Mesenchymal stem cell (in vitro differentiated cells and primary cell): ENCODE data around the gene STRIP2.
A peak's percentile ranks its signal among the peaks of the same experiment; 100 is the strongest.

ENCODE experiments used
- DNase-seq: peaks from one replicate; pipeline ENCODE4 v3.0.0-alpha.2; 2013
- H2AFZ ChIP-seq: one replicate; pipeline ENCODE4 v1.6.1; 2013; ENCODE audit warnings: low read depth, mild to moderate bottlenecking, control low read depth, inconsistent platforms, low read length, moderate library complexity
- H2AK5ac ChIP-seq: 2 replicates; pipeline ENCODE4 v1.6.1; 2013; ENCODE audit warnings: low read length, moderate library complexity, mild to moderate bottlenecking, inconsistent platforms; ENCODE audit not compliant: severe bottlenecking
- H2BK120ac ChIP-seq: one replicate; pipeline ENCODE4 v1.6.1; 2013; ENCODE audit warnings: low read depth, mild to moderate bottlenecking, inconsistent platforms, low read length, moderate library complexity
- H2BK12ac ChIP-seq, 2 experiments: one replicate each; pipeline ENCODE4 v1.6.1; 2013; ENCODE audit warnings: inconsistent platforms in 2 of 2, low read length in 2 of 2, mild to moderate bottlenecking in 2 of 2, moderate library complexity in 2 of 2, control low read depth in 1 of 2
- H2BK15ac ChIP-seq: one replicate; pipeline ENCODE4 v1.6.1; 2013; ENCODE audit warnings: mild to moderate bottlenecking, low read depth, inconsistent platforms; ENCODE audit not compliant: poor library complexity, severe bottlenecking
- H2BK5ac ChIP-seq: 2 replicates; pipeline ENCODE4 v1.6.1; 2013; ENCODE audit warnings: low read depth, mild to moderate bottlenecking, low read length, control low read depth, inconsistent platforms; ENCODE audit not compliant: poor library complexity, severe bottlenecking
- H3K14ac ChIP-seq, 2 experiments: one replicate each; pipeline ENCODE4 v1.6.1; 2013; ENCODE audit warnings: inconsistent platforms in 2 of 2, low read length in 2 of 2, control low read depth in 1 of 2, mild to moderate bottlenecking in 1 of 2, moderate library complexity in 1 of 2
- H3K18ac ChIP-seq, 2 experiments: one replicate each; pipeline ENCODE4 v1.6.1; 2013; ENCODE audit warnings: inconsistent platforms in 2 of 2, low read length in 2 of 2, control low read depth in 1 of 2, low read depth in 1 of 2, mild to moderate bottlenecking in 1 of 2
- H3K23ac ChIP-seq, 2 experiments: one replicate each; pipeline ENCODE4 v1.6.1; 2013; ENCODE audit warnings: inconsistent platforms in 2 of 2, low read length in 2 of 2, mild to moderate bottlenecking in 2 of 2, moderate library complexity in 2 of 2, control low read depth in 1 of 2
- H3K27ac ChIP-seq: 2 replicates; pipeline ENCODE4 v1.5.1; 2013; ENCODE audit warnings: mild to moderate bottlenecking, moderate library complexity, low read length, control low read depth, inconsistent platforms; ENCODE audit not compliant: poor library complexity, severe bottlenecking
- H3K27me3 ChIP-seq, 2 experiments: 2 replicates each; pipeline versions ENCODE4 v1.6.1 to v1.7.0; 2013; ENCODE audit warnings: low read length in 2 of 2, mild to moderate bottlenecking in 2 of 2, moderate library complexity in 2 of 2, control low read depth in 1 of 2, inconsistent platforms in 1 of 2; ENCODE audit not compliant: control insufficient read depth in 1 of 2, insufficient read depth in 1 of 2
- H3K36me3 ChIP-seq, 2 experiments: 2 replicates each; pipeline versions ENCODE4 v1.6.1 to v1.7.0; 2013; ENCODE audit warnings: low read length in 2 of 2, control low read depth in 1 of 2, inconsistent platforms in 1 of 2, low read depth in 1 of 2, mild to moderate bottlenecking in 1 of 2; ENCODE audit not compliant: insufficient read depth in 2 of 2, control insufficient read depth in 1 of 2
- H3K4ac ChIP-seq, 2 experiments: one replicate each; pipeline ENCODE4 v1.6.1; 2013; ENCODE audit warnings: inconsistent platforms in 2 of 2, low read length in 2 of 2, mild to moderate bottlenecking in 2 of 2, moderate library complexity in 2 of 2, control low read depth in 1 of 2, low read depth in 1 of 2
- H3K4me1 ChIP-seq: 2 replicates; pipeline ENCODE4 v1.6.1; 2013; ENCODE audit warnings: low read depth, low read length, control low read depth; ENCODE audit not compliant: control insufficient read depth, insufficient read depth
- H3K4me2 ChIP-seq: 2 replicates; pipeline ENCODE4 v1.6.1; 2013; ENCODE audit warnings: low read length, mild to moderate bottlenecking, inconsistent platforms; ENCODE audit not compliant: poor library complexity, severe bottlenecking
- H3K4me3 ChIP-seq, 2 experiments: 2 replicates each; pipeline versions ENCODE4 v1.5.1 to v1.7.0; 2013; ENCODE audit warnings: low read length in 2 of 2, mild to moderate bottlenecking in 2 of 2, control low read depth in 1 of 2, low read depth in 1 of 2; ENCODE audit not compliant: insufficient read depth in 1 of 2
- H3K79me1 ChIP-seq: replicated peaks from 2 replicates; pipeline ENCODE4 v1.6.1; 2013; ENCODE audit warnings: mild to moderate bottlenecking, control low read depth, low read length, inconsistent platforms; ENCODE audit not compliant: poor library complexity, severe bottlenecking
- H3K9ac ChIP-seq: 2 replicates; pipeline ENCODE4 v1.7.0; 2013; ENCODE audit warnings: mild to moderate bottlenecking, low read length, moderate library complexity
- H3K9me3 ChIP-seq: 2 replicates; pipeline ENCODE4 v1.7.0; 2013; ENCODE audit warnings: mild to moderate bottlenecking, low read length; ENCODE audit not compliant: control insufficient read depth
- H4K8ac ChIP-seq: one replicate; pipeline ENCODE4 v1.6.1; 2013; ENCODE audit warnings: inconsistent platforms, mild to moderate bottlenecking, low read length, moderate library complexity
- H4K91ac ChIP-seq: one replicate; pipeline ENCODE4 v1.6.1; 2013; ENCODE audit warnings: mild to moderate bottlenecking, low read length, inconsistent platforms
- WGBS: methylation state at CpG from one replicate; pipeline ENCODE4 v1.1.7; 2013; ENCODE audit warnings: mixed read lengths; 5-methylcytosine and 5-hydroxymethylcytosine counted together

The STRIP2 gene

DNA sequence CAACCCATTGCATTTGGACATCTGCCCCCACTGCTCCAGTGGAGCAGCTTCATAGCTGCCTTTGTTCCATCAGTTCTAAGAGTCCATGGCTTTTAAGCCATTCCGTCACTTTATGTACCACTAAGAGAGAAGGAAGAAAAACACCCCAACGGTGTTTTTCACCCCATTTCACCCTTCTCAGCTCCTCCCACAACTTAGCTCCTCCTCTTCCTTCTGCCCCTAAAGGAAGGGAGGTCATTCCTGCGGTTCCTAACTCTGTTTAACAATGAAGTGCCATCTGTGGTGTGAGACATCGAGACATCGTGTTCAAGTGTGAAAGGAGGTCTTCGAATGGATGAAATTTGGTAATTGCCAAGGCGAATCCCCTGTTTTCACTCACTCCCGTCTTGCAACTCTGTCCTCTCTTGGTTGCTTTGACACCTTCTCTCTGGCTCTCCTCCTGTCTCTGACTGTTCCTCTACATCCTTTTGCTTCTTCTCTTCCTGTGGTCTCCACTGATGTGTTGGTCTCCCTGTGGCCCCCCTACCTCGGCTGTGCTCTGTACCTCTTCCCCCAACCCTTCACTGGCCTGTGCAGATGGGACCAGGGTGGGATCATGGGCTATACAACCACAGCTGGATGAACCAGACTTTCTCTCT is 91.1 kb downstream of the STRIP2 start:
- H3K9me3 ChIP-seq: no peaks in the 10 kb centered on the region
- no peak overlapping the region for H2AK5ac ChIP-seq
- DNase-seq: no peak
- no peak overlapping the region for H2BK12ac ChIP-seq
- no peaks in the 10 kb centered on the region for H3K79me1 ChIP-seq
- H3K27ac ChIP-seq: no peak overlapping the region
- no peak overlapping the region for H3K4ac ChIP-seq
- H3K36me3 ChIP-seq: no peaks in the 10 kb centered on the region
- no peak overlapping the region for H3K18ac ChIP-seq
- H3K4me3 ChIP-seq: no peak overlapping the region
- H4K91ac ChIP-seq: no peak overlapping the region
- H3K14ac ChIP-seq: no peak overlapping the region
- no peak overlapping the region for H2BK5ac ChIP-seq
- no peak overlapping the region for H2AFZ ChIP-seq
- no peaks in the 10 kb centered on the region for H3K4me1 ChIP-seq
- 81% methylated on average over 8 of the region's 9 CpGs for WGBS
- no peak overlapping the region for H3K9ac ChIP-seq
- H3K23ac ChIP-seq: no peak overlapping the region
- H3K27me3 ChIP-seq: peaks cover 15 to 21% of the 10 kb centered on the region in 2 experiments
- peak overlapping the region; percentile 23 for H2BK15ac ChIP-seq
- no peak overlapping the region for H4K8ac ChIP-seq
- H3K4me2 ChIP-seq: no peak overlapping the region
- no peak overlapping the region for H2BK120ac ChIP-seq

DNA sequence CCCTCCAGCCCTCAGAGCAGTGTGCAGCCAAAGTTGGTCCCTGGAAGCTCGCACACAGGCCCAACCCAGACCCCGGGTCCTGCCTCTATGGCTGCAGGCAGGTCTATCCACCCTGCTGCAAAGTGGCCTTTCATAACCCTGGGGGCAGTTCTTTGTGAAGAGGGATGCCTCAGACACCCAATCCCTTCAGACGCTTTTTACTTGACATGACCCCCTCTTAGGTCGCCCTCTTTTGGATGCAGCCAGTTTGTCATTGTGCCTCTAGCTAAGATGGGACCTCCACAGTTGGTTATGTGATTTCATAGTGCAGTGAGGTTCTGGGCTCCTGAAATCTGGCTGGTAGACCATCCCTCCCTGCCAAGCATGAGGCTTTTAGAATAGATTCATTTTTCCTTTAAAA is 95.4 kb downstream of the STRIP2 start:
- Histone ChIP-seq H3K4me3 (no peak overlapping the region), H3K79me1 (no peaks in the 10 kb centered on the region), H3K27ac (no peak overlapping the region), H3K9me3 (no peaks in the 10 kb centered on the region), H3K27me3 (peaks cover 0 to 7% of the 10 kb centered on the region in 2 experiments), H3K18ac (no peak overlapping the region), H3K4me2 (no peak overlapping the region), H2BK5ac (no peak overlapping the region), H2BK120ac (no peak overlapping the region), H2AK5ac (no peak overlapping the region), H2BK12ac (no peak overlapping the region), H3K23ac (no peak overlapping the region), H3K14ac (no peak overlapping the region), H3K9ac (no peak overlapping the region), H3K4ac (no peak overlapping the region), H3K4me1 (no peaks in the 10 kb centered on the region), H2BK15ac (no peak overlapping the region), H4K91ac (no peak overlapping the region), H3K36me3 (no peaks in the 10 kb centered on the region), H4K8ac (no peak overlapping the region), H2AFZ (no peak overlapping the region)
- 81% methylated on average over 4 of the region's 4 CpGs for WGBS
- no peak for DNase-seq

DNA sequence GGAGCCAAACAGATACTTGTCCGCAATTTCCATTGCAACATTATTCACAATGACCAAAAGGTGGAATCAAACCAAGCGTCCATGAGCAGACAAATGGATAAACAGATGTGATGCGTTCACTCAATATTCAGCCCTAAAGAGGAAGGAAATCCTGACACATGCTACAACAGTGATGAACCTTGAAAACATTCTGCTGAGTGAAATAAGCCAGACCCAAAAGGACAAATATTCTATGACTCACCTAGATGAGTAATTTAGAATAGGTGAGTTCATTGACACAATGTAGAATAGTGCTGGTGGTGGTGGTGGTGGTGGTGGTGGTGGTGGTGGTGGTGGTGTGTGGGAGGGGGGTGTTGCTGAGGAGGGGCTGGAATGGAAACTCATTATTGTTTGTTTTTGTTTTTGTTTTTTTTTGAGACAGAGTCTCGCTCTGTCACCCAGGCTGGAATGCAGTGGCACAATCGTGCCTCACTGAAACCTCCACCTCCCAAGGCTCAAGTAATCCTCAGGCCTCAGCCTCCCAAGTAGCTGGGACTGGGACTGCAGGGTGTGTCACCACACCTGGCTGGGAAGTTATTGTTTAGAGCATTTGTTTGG is 96.7 kb downstream of the STRIP2 start:
- Histone ChIP-seq H4K8ac (no peak overlapping the region), H3K27me3 (no peaks in the 10 kb centered on the region), H3K9me3 (no peaks in the 10 kb centered on the region), H2AK5ac (no peak overlapping the region), H2AFZ (no peak overlapping the region), H3K4me3 (no peak overlapping the region), H3K4me1 (no peaks in the 10 kb centered on the region), H3K18ac (no peak overlapping the region), H3K27ac (no peak overlapping the region), H2BK12ac (no peak overlapping the region), H2BK120ac (no peak overlapping the region), H2BK15ac (no peak overlapping the region), H3K36me3 (no peaks in the 10 kb centered on the region), H4K91ac (no peak overlapping the region), H2BK5ac (no peak overlapping the region), H3K4ac (no peak overlapping the region), H3K14ac (no peak overlapping the region), H3K4me2 (no peak overlapping the region), H3K9ac (no peak overlapping the region), H3K23ac (no peak overlapping the region), H3K79me1 (no peaks in the 10 kb centered on the region)
- 36% methylated on average over 5 of the region's 5 CpGs for WGBS
- DNase-seq: peak; percentile 73

DNA sequence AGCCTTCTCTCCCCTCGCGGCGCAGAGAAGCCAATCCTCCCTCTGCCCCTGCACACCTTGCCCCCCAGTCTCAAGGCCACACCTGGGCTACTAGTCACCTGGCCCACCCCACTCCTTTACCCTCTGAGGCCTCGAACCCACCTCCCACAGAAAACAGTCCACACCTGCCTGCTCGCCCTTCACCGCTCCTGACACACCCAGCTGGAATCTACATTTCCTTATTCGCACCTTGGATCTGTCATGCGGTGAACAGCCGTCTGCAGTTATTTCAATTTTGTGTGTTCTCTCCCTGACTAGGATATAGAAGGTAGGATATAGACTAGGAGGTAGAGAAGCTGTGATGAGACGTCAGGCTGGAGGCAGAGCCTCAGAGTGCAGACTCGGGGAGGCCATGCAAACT is 97.5 kb downstream of the STRIP2 start:
- no peaks in the 10 kb centered on the region for H3K27me3 ChIP-seq
- no peak for DNase-seq
- whole genome bisulfite sequencing: 94% methylated on average over 11 of the region's 11 CpGs
- H3K4me3 ChIP-seq: no peak overlapping the region
- H3K9me3 ChIP-seq: no peaks in the 10 kb centered on the region
- H3K4me2 ChIP-seq: no peak overlapping the region
- no peak overlapping the region for H3K18ac ChIP-seq
- no peak overlapping the region for H3K4ac ChIP-seq
- no peak overlapping the region for H4K8ac ChIP-seq
- no peak overlapping the region for H3K23ac ChIP-seq
- H3K36me3 ChIP-seq: no peaks in the 10 kb centered on the region
- no peak overlapping the region for H3K14ac ChIP-seq
- H2AK5ac ChIP-seq: no peak overlapping the region
- H2BK120ac ChIP-seq: no peak overlapping the region
- no peaks in the 10 kb centered on the region for H3K4me1 ChIP-seq
- H2BK12ac ChIP-seq: no peak overlapping the region
- H3K79me1 ChIP-seq: no peaks in the 10 kb centered on the region
- H2BK15ac ChIP-seq: no peak overlapping the region
- no peak overlapping the region for H2BK5ac ChIP-seq
- H2AFZ ChIP-seq: no peak overlapping the region
- no peak overlapping the region for H3K27ac ChIP-seq
- H4K91ac ChIP-seq: no peak overlapping the region
- no peak overlapping the region for H3K9ac ChIP-seq
